Activated naive CD4-positive, alpha-beta T cell treated with anti-CD3 and anti-CD28 coated beads for 36 hours (primary cell): ENCODE results near the gene KDM6B. TPM values are rescaled to one million over a fixed set of nuclear protein-coding genes. Genes with fewer than 3 reads are reported as not detected.
"Not testable (repeated sequence)": the region's sequence is repeated elsewhere in the genome, so short reads cannot be mapped to it uniquely, and the experiment has no call there.

Source experiments
- CTCF ChIA-PET: fragments of 350-600 bp; sonication (Branson Sonifier 250); formaldehyde crosslinking; loops from one replicate; lab custom pipeline; 2021; ENCODE audit warnings: antibody characterized with exemption; lab: Charles Lee
- DNase-seq: peaks from one replicate; pipeline ENCODE4 v3.0.0-alpha.2; 2020
- H3K27ac Mint-ChIP-seq: one replicate; pipeline ENCODE4 v1.8.0; 2021; ENCODE audit warnings: mild to moderate bottlenecking, mixed read lengths
- H3K27me3 Mint-ChIP-seq: one replicate; pipeline ENCODE4 v1.8.0; 2021; ENCODE audit warnings: low read depth, mixed read lengths
- H3K36me3 Mint-ChIP-seq: one replicate; pipeline ENCODE4 v1.8.0; 2021; ENCODE audit warnings: low read depth, mixed read lengths
- H3K4me1 Mint-ChIP-seq: one replicate; pipeline ENCODE4 v1.8.0; 2021; ENCODE audit warnings: low read depth, mixed read lengths
- H3K4me3 Mint-ChIP-seq: one replicate; pipeline ENCODE4 v1.8.0; 2021; ENCODE audit warnings: mild to moderate bottlenecking, moderate library complexity, mixed read lengths
- H3K9me3 Mint-ChIP-seq: one replicate; pipeline ENCODE4 v1.8.0; 2021; ENCODE audit warnings: mixed read lengths
- intact Hi-C: fragments of 100-400 bp; cut with micrococcal nuclease; formaldehyde crosslinking; loops from one replicate; pipeline ENCODE4 v1.15.1; 2023
- total RNA-seq, 2 experiments: library from RNA; stranded (reverse); gene quantifications; one replicate each; pipeline ENCODE4 v1.2.3, GENCODE V29; 2021

The KDM6B gene
- total RNA-seq, 2 experiments from 2014 or later = 22.7 to 24.1 TPM

GRCh38 chr17:7809791-7810343, 24.1 kb upstream of the KDM6B start:
- H3K4me3 Mint-ChIP-seq, intact Hi-C loops, H3K9me3 Mint-ChIP-seq, H3K27me3 Mint-ChIP-seq, DNase-seq, CTCF ChIA-PET, H3K27ac Mint-ChIP-seq, H3K4me1 Mint-ChIP-seq, H3K36me3 Mint-ChIP-seq: not testable (repeated sequence)

GRCh38 chr17:7811251-7811650, 22.8 kb upstream of the KDM6B start:
- Mint-ChIP-seq H3K36me3 (no peaks in the 10 kb centered on the region), H3K4me1 (peaks cover 5% of the 10 kb centered on the region), H3K27me3 (peaks cover 3% of the 10 kb centered on the region), H3K27ac (no peak overlapping the region), H3K9me3 (no peaks in the 10 kb centered on the region), H3K4me3 (no peak overlapping the region)
- CTCF ChIA-PET = interaction anchor here (0.5 to 3.3 kb wide), 4 partner anchors 13 to 261 kb away, joined by 3 to 10 read pairs (median 6); no protein-coding TSS in a partner anchor
- intact Hi-C loops = no loop called here
- DNase-seq = no peak

- Mint-ChIP-seq H3K36me3 (no peaks in the 10 kb centered on the region), H3K27me3 (no peaks in the 10 kb centered on the region), H3K27ac (no peak overlapping the region), H3K9me3 (no peaks in the 10 kb centered on the region), H3K4me3 (no peak overlapping the region), H3K4me1 (peaks cover 5% of the 10 kb centered on the region)
- CTCF ChIA-PET = interaction anchor here (0.6 kb wide), 1 partner anchor 149 kb away, joined by 3 read pairs; no protein-coding TSS in a partner anchor
- intact Hi-C loops = no loop called here
- DNase-seq = no peak
Measured at GRCh38 chr17:7814969-7815368, 19.0 kb upstream of the KDM6B start.

GRCh38 chr17:7816926-7817642, 16.9 kb upstream of the KDM6B start:
- H3K27me3 Mint-ChIP-seq = no peaks in the 10 kb centered on the region
- no peak for DNase-seq
- H3K27ac Mint-ChIP-seq = no peak overlapping the region
- CTCF ChIA-PET = interaction anchor here (0.5 to 2.4 kb wide), 4 partner anchors 8 to 240 kb away, joined by 3 to 11 read pairs (median 4); no protein-coding TSS in a partner anchor
- H3K9me3 Mint-ChIP-seq = no peaks in the 10 kb centered on the region
- no peaks in the 10 kb centered on the region for H3K4me1 Mint-ChIP-seq
- no peak overlapping the region for H3K4me3 Mint-ChIP-seq
- no peaks in the 10 kb centered on the region for H3K36me3 Mint-ChIP-seq
- intact Hi-C loops = no loop called here

- DNase-seq = no peak
- no peak overlapping the region for H3K27ac Mint-ChIP-seq
- H3K4me3 Mint-ChIP-seq = no peak overlapping the region
- no peaks in the 10 kb centered on the region for H3K9me3 Mint-ChIP-seq
- CTCF ChIA-PET = interaction anchor here (2.4 kb wide), 1 partner anchor 7 kb away, joined by 11 read pairs; no protein-coding TSS in a partner anchor
- intact Hi-C loops = no loop called here
- H3K36me3 Mint-ChIP-seq = no peaks in the 10 kb centered on the region
- no peaks in the 10 kb centered on the region for H3K27me3 Mint-ChIP-seq
- no peaks in the 10 kb centered on the region for H3K4me1 Mint-ChIP-seq
Measured at GRCh38 chr17:7817643-7817964, 16.4 kb upstream of the KDM6B start.

GRCh38 chr17:7818026-7818425, 16.0 kb upstream of the KDM6B start:
- CTCF ChIA-PET = interaction anchor here (0.8 kb wide), 1 partner anchor 172 kb away, joined by 3 read pairs; no protein-coding TSS in a partner anchor
- H3K36me3 Mint-ChIP-seq = no peaks in the 10 kb centered on the region
- H3K27me3 Mint-ChIP-seq = no peaks in the 10 kb centered on the region
- DNase-seq = no peak
- no peaks in the 10 kb centered on the region for H3K9me3 Mint-ChIP-seq
- H3K4me3 Mint-ChIP-seq = no peak overlapping the region
- intact Hi-C loops = no loop called here
- no peak overlapping the region for H3K27ac Mint-ChIP-seq
- H3K4me1 Mint-ChIP-seq = no peaks in the 10 kb centered on the region

GRCh38 chr17:7818746-7819645, 15.0 kb upstream of the KDM6B start:
- Mint-ChIP-seq H3K4me1 (no peaks in the 10 kb centered on the region), H3K27ac (no peak overlapping the region), H3K36me3 (no peaks in the 10 kb centered on the region), H3K4me3 (no peak overlapping the region), H3K9me3 (no peaks in the 10 kb centered on the region), H3K27me3 (no peaks in the 10 kb centered on the region)
- CTCF ChIA-PET = interaction anchor here (0.8 to 1.6 kb wide), 3 partner anchors 75 to 171 kb away, joined by 3 read pairs; no protein-coding TSS in a partner anchor
- intact Hi-C loops = no loop called here
- no peak for DNase-seq

GRCh38 chr17:7820231-7820630, 13.8 kb upstream of the KDM6B start:
- CTCF ChIA-PET = interaction anchor here (0.6 to 1.6 kb wide), 6 partner anchors 15 to 170 kb away, joined by 3 to 6 read pairs (median 4); no protein-coding TSS in a partner anchor
- H3K4me1 Mint-ChIP-seq = no peaks in the 10 kb centered on the region
- intact Hi-C loops = no loop called here

GRCh38 chr17:7822126-7822525, 11.9 kb upstream of the KDM6B start:
- CTCF ChIA-PET = interaction anchor here (0.5 to 1.8 kb wide), 6 partner anchors 13 to 220 kb away, joined by 3 to 8 read pairs (median 4); partner anchors contain the start of gene NAA38
- Mint-ChIP-seq H3K27me3 (no peaks in the 10 kb centered on the region), H3K4me3 (no peak overlapping the region), H3K27ac (no peak overlapping the region), H3K4me1 (no peaks in the 10 kb centered on the region), H3K9me3 (no peaks in the 10 kb centered on the region), H3K36me3 (no peaks in the 10 kb centered on the region)
- intact Hi-C loops = loop anchor here (1.0 kb wide), 4 partner anchors 12 to 166 kb away; partner anchors contain the start of genes KDM6B and NAA38
- DNase-seq = no peak

More at GRCh38 chr17:7820231-7820630, 13.8 kb upstream of the KDM6B start:
- Mint-ChIP-seq H3K27ac (no peak overlapping the region), H3K27me3 (no peaks in the 10 kb centered on the region), H3K4me3 (no peak overlapping the region), H3K9me3 (no peaks in the 10 kb centered on the region), H3K36me3 (no peaks in the 10 kb centered on the region)
- DNase-seq = no peak

- Mint-ChIP-seq H3K27ac (no peak overlapping the region), H3K9me3 (no peaks in the 10 kb centered on the region), H3K4me3 (no peak overlapping the region), H3K27me3 (no peaks in the 10 kb centered on the region), H3K36me3 (no peaks in the 10 kb centered on the region), H3K4me1 (no peaks in the 10 kb centered on the region)
- no peak for DNase-seq
- CTCF ChIA-PET = interaction anchor here (0.6 to 2.8 kb wide), 13 partner anchors 9 to 166 kb away, joined by 3 to 17 read pairs (median 4); partner anchors contain the start of gene NAA38
- intact Hi-C loops = no loop called here
Measured at GRCh38 chr17:7823581-7824001, 10.4 kb upstream of the KDM6B start.

- Mint-ChIP-seq H3K9me3 (no peaks in the 10 kb centered on the region), H3K36me3 (no peaks in the 10 kb centered on the region), H3K27ac (no peak overlapping the region), H3K27me3 (no peaks in the 10 kb centered on the region), H3K4me1 (no peaks in the 10 kb centered on the region), H3K4me3 (no peak overlapping the region)
- intact Hi-C loops = no loop called here
- CTCF ChIA-PET = interaction anchor here (0.6 to 2.8 kb wide), 16 partner anchors 8 to 177 kb away, joined by 3 to 17 read pairs (median 4); partner anchors contain the start of gene NAA38
- DNase-seq = no peak
Measured at GRCh38 chr17:7824021-7824924, 9.7 kb upstream of the KDM6B start.
